ENCODE results near the gene ATP5F1E.
"Not testable (repeated sequence)": the region's sequence is repeated elsewhere in the genome, so short reads cannot be mapped to it uniquely, and the experiment has no call there.

ATP5F1E gene

GRCh38 chr20:59022754-59023153 is 9.4 kb downstream of the ATP5F1E start:
- DNase-seq (ENCODE audit: extremely low read depth in 1 of 2, low read depth in 1 of 2) = no peak

GRCh38 chr20:59020938-59021551 is 11.1 kb downstream of the ATP5F1E start:
- DNase-seq (ENCODE audit: extremely low read depth in 1 of 2, low read depth in 1 of 2) = no peak

GRCh38 chr20:59019217-59019616 is 12.9 kb downstream of the ATP5F1E start, which contains the start of gene TUBB1:
Gene TUBB1 (plus strand): TSS chr20:59019429. CDS start chr20:59019523, 94 bp downstream.
- no peak for DNase-seq (ENCODE audit: extremely low read depth in 1 of 2, low read depth in 1 of 2)

GRCh38 chr20:59018817-59019216 is 13.3 kb downstream of the ATP5F1E start:
- DNase-seq (ENCODE audit: extremely low read depth in 1 of 2, low read depth in 1 of 2) = no peak

GRCh38 chr20:59017493-59018231 is 14.5 kb downstream of the ATP5F1E start:
- DNase-seq (ENCODE audit: extremely low read depth in 1 of 2, low read depth in 1 of 2) = no peak

GRCh38 chr20:59016795-59017492 is 15.2 kb downstream of the ATP5F1E start:
- DNase-seq (ENCODE audit: extremely low read depth in 1 of 2, low read depth in 1 of 2) = no peak

- no peak for DNase-seq (ENCODE audit: extremely low read depth in 1 of 2, low read depth in 1 of 2)
These were observed 16.1 kb downstream of the ATP5F1E start for GRCh38 chr20:59015812-59016711.

- no peak for DNase-seq (ENCODE audit: extremely low read depth in 1 of 2, low read depth in 1 of 2)
These were observed 16.7 kb downstream of the ATP5F1E start for GRCh38 chr20:59015411-59015810.

- no peak for DNase-seq (ENCODE audit: extremely low read depth in 1 of 2, low read depth in 1 of 2)
These were observed 17.3 kb downstream of the ATP5F1E start for GRCh38 chr20:59014680-59015389.

GRCh38 chr20:59013959-59014608 is 18.1 kb downstream of the ATP5F1E start:
- DNase-seq (ENCODE audit: extremely low read depth in 1 of 2, low read depth in 1 of 2) = no peak

- DNase-seq (ENCODE audit: extremely low read depth in 1 of 2, low read depth in 1 of 2) = no peak
These were observed 18.8 kb downstream of the ATP5F1E start for GRCh38 chr20:59013031-59013951.

GRCh38 chr20:59011874-59012157 is 20.3 kb downstream of the ATP5F1E start:
- DNase-seq (ENCODE audit: extremely low read depth in 1 of 2, low read depth in 1 of 2) = not testable (repeated sequence)

GRCh38 chr20:59010995-59011873 is 20.9 kb downstream of the ATP5F1E start:
- no peak for DNase-seq (ENCODE audit: extremely low read depth in 1 of 2, low read depth in 1 of 2)

GRCh38 chr20:59010321-59010994 is 21.7 kb downstream of the ATP5F1E start:
- no peak for DNase-seq (ENCODE audit: extremely low read depth in 1 of 2, low read depth in 1 of 2)

- DNase-seq (ENCODE audit: extremely low read depth in 1 of 2, low read depth in 1 of 2) = no peak
These were observed 23.3 kb downstream of the ATP5F1E start for GRCh38 chr20:59008715-59009336.

- DNase-seq (ENCODE audit: extremely low read depth in 1 of 2, low read depth in 1 of 2) = no peak
These were observed 24.2 kb downstream of the ATP5F1E start for GRCh38 chr20:59007665-59008511.
